ENCODE results near the gene RACK1.
A peak's percentile ranks its signal among the peaks of the same experiment; 100 is the strongest.

GRCh38 chr5:181190711-181191525 is 52.8 kb downstream of the RACK1 start:
- 0 out of 2 replicates have a peak, but pooled peaks have one; percentile 14 for TF ChIP-seq CTCF (conservative IDR thresholded peaks at IDR 0.05; ENCODE audit: low read depth, low read length)
- no peak for TF ChIP-seq POLR2A (IDR thresholded peaks at IDR 0.05; ENCODE audit: low read depth, low read length)
- TF ChIP-seq ELK1 (IDR thresholded peaks at IDR 0.05; ENCODE audit: borderline replicate concordance, low read depth, low read length) = no peak
- TF ChIP-seq RCOR1 (IDR thresholded peaks at IDR 0.05; ENCODE audit: insufficient replicate concordance, low read length) = no peak
- no peak for TF ChIP-seq RAD21 (IDR thresholded peaks at IDR 0.05; ENCODE audit: low read length)
- TF ChIP-seq MAFK (IDR thresholded peaks at IDR 0.05; ENCODE audit: low read depth, low read length) = no peak
- no peak for TF ChIP-seq USF2 (IDR thresholded peaks at IDR 0.05; ENCODE audit: low read depth, low read length)
- TF ChIP-seq FOS (IDR thresholded peaks at IDR 0.05; ENCODE audit: low read depth, low read length) = no peak
- no peak for TF ChIP-seq CEBPB (IDR thresholded peaks at IDR 0.05; ENCODE audit: low read depth, low read length)
- no peak for TF ChIP-seq RFX5 (IDR thresholded peaks at IDR 0.05; ENCODE audit: low read depth, low read length)
- TF ChIP-seq MXI1 (IDR thresholded peaks at IDR 0.05; ENCODE audit: borderline replicate concordance, low read depth, low read length) = no peak
- no peak for TF ChIP-seq MAZ (IDR thresholded peaks at IDR 0.05; ENCODE audit: borderline replicate concordance, low read depth, low read length)
- TF ChIP-seq SMC3 (IDR thresholded peaks at IDR 0.05; ENCODE audit: low read depth, low read length) = no peak
